A549 (cell line): Measurements from ENCODE around the gene KIAA0513. TPM values are rescaled to one million over a fixed set of nuclear protein-coding genes. Genes with fewer than 3 reads are reported as not detected.

Experiments used
- ATAC-seq, 2 experiments: fragments of 200-7000 bp in 1 of 2; fragments of >200 bp in 1 of 2; cut with Nextera tagmentation in 1 of 2; cut with Tn5 transposase in 1 of 2; 3 replicates each; pipeline versions ENCODE4 v1.8.0 to v1.9.1; 2018 to 2020; ENCODE audit warnings: mild to moderate bottlenecking in 1 of 2, moderate library complexity in 1 of 2
- CTCF ChIA-PET: fragments of 300-600 bp; sonication (Branson Sonifier 250); formaldehyde crosslinking; extraction: SDS; loops from one replicate; lab custom pipeline; 2021; ENCODE audit warnings: antibody characterized with exemption, inconsistent platforms; lab: Yijun Ruan, JAX
- POLR2A ChIA-PET: fragments of 350-600 bp; formaldehyde crosslinking; extraction: SDS; loops from one replicate; lab custom pipeline; 2021; ENCODE audit warnings: antibody characterized with exemption, inconsistent platforms; lab: Yijun Ruan, JAX
- DNase-seq, 2 experiments: peaks; one replicate each; pipeline versions ENCODE4 v3.0.0 to v3.0.0-alpha.2; 2011 to 2016; ENCODE audit warnings: low read depth in 1 of 2, low spot score in 1 of 2
- FAIRE-seq: peaks from 2 replicates; lab custom pipeline; 2011; peaks lifted over from hg19 to GRCh38; lab: Jason Lieb, UNC
- H3K27ac ChIP-seq, 2 experiments: fragments of >200 bp; sonication (Bioruptor Twin); formaldehyde crosslinking; 3 replicates each; pipeline ENCODE4 v1.5.1; 2016 to 2017
- H3K4me1 ChIP-seq: fragments of >200 bp; sonication (Bioruptor Twin); formaldehyde crosslinking; 3 replicates; pipeline ENCODE4 v1.6.1; 2016
- H3K4me2 ChIP-seq: fragments of >200 bp; sonication (Bioruptor Twin); formaldehyde crosslinking; 3 replicates; pipeline ENCODE4 v1.6.1; 2016
- H3K4me3 ChIP-seq: fragments of >200 bp; sonication (Bioruptor Twin); formaldehyde crosslinking; 3 replicates; pipeline ENCODE4 v1.5.1; 2016
- H3K9me3 ChIP-seq: fragments of >200 bp; sonication (Bioruptor Twin); formaldehyde crosslinking; 3 replicates; pipeline ENCODE4 v1.6.1; 2016
- ATOH8 ChIP-seq: fragments of 250-450 bp; sonication (Bioruptor Pico); IDR thresholded peaks from 2 replicates; pipeline ENCODE4 v1.5.0; 2020; ENCODE audit warnings: low read depth, mild to moderate bottlenecking, moderate library complexity
- BHLHE40 ChIP-seq: IDR thresholded peaks from 2 replicates; pipeline ENCODE4 v1.6.1; 2012; ENCODE audit warnings: low read depth, low read length, inconsistent platforms
- CEBPB ChIP-seq, 2 experiments: fragments of >200 bp in 1 of 2; sonication (Bioruptor Twin) in 1 of 2; formaldehyde crosslinking in 1 of 2; IDR thresholded peaks; 2 replicates each; pipeline ENCODE4 v1.6.1; 2012 to 2016
- CHD4 ChIP-seq: fragments of 200-600 bp; sonication (generic); IDR thresholded peaks from 2 replicates; pipeline ENCODE4 v1.6.1; 2016; ENCODE audit warnings: antibody characterized with exemption, mild to moderate bottlenecking, borderline replicate concordance
- E2F6 ChIP-seq: IDR thresholded peaks from 2 replicates; pipeline ENCODE4 v1.6.1; 2012; ENCODE audit warnings: low read depth, borderline replicate concordance
- EP300 ChIP-seq, 2 experiments: fragments of >200 bp; sonication (Bioruptor Twin); formaldehyde crosslinking; IDR thresholded peaks; 2 replicates in 1 of 2; 3 replicates in 1 of 2; pipeline ENCODE4 v1.6.1; 2016 to 2017
- ESRRA ChIP-seq: fragments of 150-350 bp; IDR thresholded peaks from 2 replicates; pipeline ENCODE4 v1.6.1; 2014; ENCODE audit warnings: mild to moderate bottlenecking, low read length, borderline replicate concordance
- FOSL2 ChIP-seq, 2 experiments: fragments of 450-650 bp in 1 of 2; fragments of >200 bp in 1 of 2; sonication (Bioruptor Twin) in 1 of 2; formaldehyde crosslinking; IDR thresholded peaks; 2 replicates each; pipeline versions ENCODE4 v1.5.0 to v1.6.1; 2016 to 2020; ENCODE audit warnings: mild to moderate bottlenecking in 1 of 2, moderate library complexity in 1 of 2
- GATA3 ChIP-seq: IDR thresholded peaks from 2 replicates; pipeline ENCODE4 v1.6.1; 2012; ENCODE audit warnings: borderline replicate concordance
- HDAC2 ChIP-seq: fragments of 200-600 bp; sonication (generic); IDR thresholded peaks from 2 replicates; pipeline ENCODE4 v1.6.1; 2016
- HOXA7 ChIP-seq: fragments of 250-450 bp; sonication (Bioruptor Pico); IDR thresholded peaks from 2 replicates; pipeline ENCODE4 v1.5.0; 2020; ENCODE audit warnings: mild to moderate bottlenecking, moderate library complexity
- JUN ChIP-seq, 2 experiments: fragments of >200 bp; sonication (Bioruptor Twin); formaldehyde crosslinking; IDR thresholded peaks; 2 replicates in 1 of 2; 3 replicates in 1 of 2; pipeline ENCODE4 v1.6.1; 2016 to 2017
- KDM1A ChIP-seq: fragments of 200-600 bp; sonication (generic); IDR thresholded peaks from 2 replicates; pipeline ENCODE4 v1.6.1; 2016; ENCODE audit warnings: low read depth, mild to moderate bottlenecking
- NFE2L2 ChIP-seq: fragments of 150-350 bp; conservative IDR thresholded peaks from 2 replicates; pipeline ENCODE4 v1.6.1; 2014; ENCODE audit warnings: low read length
- NPAS2 ChIP-seq: fragments of 250-450 bp; sonication (Bioruptor Pico); IDR thresholded peaks from 2 replicates; pipeline ENCODE4 v1.8.0; 2022; ENCODE audit warnings: mild to moderate bottlenecking, moderate library complexity, borderline replicate concordance
- NR3C1 ChIP-seq: fragments of >200 bp; sonication (Bioruptor Twin); formaldehyde crosslinking; IDR thresholded peaks from 3 replicates; pipeline ENCODE4 v1.6.1; 2017
- PBX3 ChIP-seq: IDR thresholded peaks from 2 replicates; pipeline ENCODE4 v1.6.1; 2012
- POLR2AphosphoS2 ChIP-seq: conservative IDR thresholded peaks from 2 replicates; pipeline ENCODE4 v1.6.1; 2012; ENCODE audit warnings: low read length, improper control_type of control experiment, inconsistent platforms
- RAD21 ChIP-seq, 2 experiments: fragments of >200 bp in 1 of 2; sonication (Bioruptor Twin) in 1 of 2; formaldehyde crosslinking in 1 of 2; IDR thresholded peaks in 1 of 2; conservative IDR thresholded peaks in 1 of 2; 2 replicates in 1 of 2; 3 replicates in 1 of 2; pipeline ENCODE4 v1.6.1; 2012 to 2018; ENCODE audit warnings: inconsistent platforms in 1 of 2
- RARB ChIP-seq: fragments of 250-450 bp; sonication (Bioruptor Pico); IDR thresholded peaks from 2 replicates; pipeline ENCODE4 v1.8.0; 2021; ENCODE audit warnings: mild to moderate bottlenecking, moderate library complexity
- RCOR1 ChIP-seq: fragments of 150-350 bp; IDR thresholded peaks from 2 replicates; pipeline ENCODE4 v1.6.1; 2014; ENCODE audit warnings: antibody characterized with exemption, low read length, low read depth
- RFX5 ChIP-seq: fragments of 450-650 bp; IDR thresholded peaks from 2 replicates; pipeline ENCODE4 v1.7.1; 2014; ENCODE audit warnings: antibody characterized with exemption, mild to moderate bottlenecking, moderate library complexity
- SREBF2 ChIP-seq: fragments of 450-650 bp; IDR thresholded peaks from 2 replicates; pipeline ENCODE4 v1.6.1; 2014; ENCODE audit warnings: mild to moderate bottlenecking, moderate library complexity
- TFCP2L1 ChIP-seq: fragments of 250-450 bp; sonication (Bioruptor Pico); IDR thresholded peaks from 2 replicates; pipeline ENCODE4 v1.5.0; 2021; ENCODE audit warnings: mild to moderate bottlenecking
- USF2 ChIP-seq: fragments of 450-650 bp; IDR thresholded peaks from 2 replicates; pipeline ENCODE4 v1.6.1; 2014; ENCODE audit warnings: antibody characterized with exemption
- ZSCAN20 ChIP-seq: fragments of 250-450 bp; sonication (Bioruptor Pico); IDR thresholded peaks from 2 replicates; pipeline ENCODE4 v1.8.0; 2022; ENCODE audit warnings: mild to moderate bottlenecking, moderate library complexity
- WGBS: methylation state at CpG from one replicate; pipeline ENCODE4 v1.1.6; 2017; ENCODE audit errors: missing lambda C conversion rate; 5-methylcytosine and 5-hydroxymethylcytosine counted together
- polyA plus RNA-seq, 4 experiments: library from polyadenylated mRNA; depleted of rRNA in 3 of 4; stranded (reverse); fragments of >200 nt; fragmentation: RNase III in 1 of 4; extraction: RNeasy Plus Mini Kit Qiagen cat#74134 plus additional on column Dnase treatment in 1 of 4; gene quantifications; 2 replicates in 3 of 4; 3 replicates in 1 of 4; pipeline ENCODE4 v1.2.3, GENCODE V29; 2011 to 2017

The KIAA0513 gene
- polyA plus RNA-seq, 2 of the 4 experiments (the other 2 are of a cell fraction), result 1.8 TPM

GRCh38 chr16:85041219-85042166 is 13.9 kb downstream of the KIAA0513 start:
- H3K4me3 ChIP-seq, result no peak overlapping the region
- no peak overlapping the region for H3K27ac ChIP-seq
- no peak overlapping the region for H3K4me2 ChIP-seq
- H3K4me1 ChIP-seq, result peaks cover 11% of the 10 kb centered on the region; the same call in 2 of the 3 replicates
- DNase-seq (no peak), ATAC-seq (no peak)
- 79% methylated on average over 27 of the region's 27 CpGs for WGBS
- POLR2A ChIA-PET, result no interaction called here
- H3K9me3 ChIP-seq, result no peaks in the 10 kb centered on the region
- no peak for TF ChIP-seq KDM1A
- no peak for TF ChIP-seq FOSL2 (IDR thresholded peaks at IDR 0.05)
- TF ChIP-seq FOSL2 (CRISPR knock-in tag; IDR thresholded peaks at IDR 0.05), result no peak
- TF ChIP-seq CHD4, result no peak
- TF ChIP-seq JUN (IDR thresholded peaks at IDR 0.05), result no peak
- TF ChIP-seq NFE2L2, result no peak
- no peak for TF ChIP-seq BHLHE40
- TF ChIP-seq RAD21 (conservative IDR thresholded peaks at IDR 0.05 in 1 of 2, IDR thresholded peaks at IDR 0.05 in 1 of 2), result no peak
- no peak for TF ChIP-seq NPAS2 (CRISPR knock-in tag)
- no peak for TF ChIP-seq RCOR1
- no peak for TF ChIP-seq ZSCAN20 (CRISPR knock-in tag)
- no peak for TF ChIP-seq POLR2AphosphoS2
- TF ChIP-seq RARB (CRISPR knock-in tag), result no peak
- TF ChIP-seq RFX5, result no peak
- TF ChIP-seq ESRRA, result no peak
- no peak for TF ChIP-seq HDAC2
- TF ChIP-seq, all 56 proteins: peak for 0
- CTCF ChIA-PET, result interaction anchor here (1.0 to 1.1 kb wide), 2 partner anchors 45 to 287 kb away, joined by 3 to 4 read pairs; no protein-coding TSS in a partner anchor
- FAIRE-seq, result no peak

GRCh38 chr16:85042167-85042526 is 14.6 kb downstream of the KIAA0513 start:
- Histone ChIP-seq H3K4me1 (peaks cover 5% of the 10 kb centered on the region; the same call in 2 of the 3 replicates), H3K4me2 (no peak overlapping the region), H3K4me3 (no peak overlapping the region), H3K27ac (no peak overlapping the region), H3K9me3 (no peaks in the 10 kb centered on the region)
- TF ChIP-seq GATA3 (no peak), SREBF2 (no peak), ATOH8 (CRISPR knock-in tag) (no peak), FOSL2 (IDR thresholded peaks at IDR 0.05) (no peak), FOSL2 (CRISPR knock-in tag; IDR thresholded peaks at IDR 0.05) (no peak), USF2 (no peak), PBX3 (no peak), TFCP2L1 (CRISPR knock-in tag) (no peak), CEBPB (IDR thresholded peaks at IDR 0.05) (no peak), E2F6 (no peak), EP300 (IDR thresholded peaks at IDR 0.05) (no peak), HOXA7 (no peak), NR3C1 (no peak)
- FAIRE-seq (no peak), DNase-seq (no peak), ATAC-seq (no peak)
- WGBS, result 70% methylated on average over 6 of the region's 6 CpGs
- ChIA-PET CTCF (interaction anchor here (0.7 to 1.5 kb wide), 4 partner anchors 14 to 287 kb away, joined by 3 to 4 read pairs (median 3); no protein-coding TSS in a partner anchor), POLR2A (no interaction called here)
